Measurements from ENCODE around the gene TGM4.

Gene TGM4

DNA sequence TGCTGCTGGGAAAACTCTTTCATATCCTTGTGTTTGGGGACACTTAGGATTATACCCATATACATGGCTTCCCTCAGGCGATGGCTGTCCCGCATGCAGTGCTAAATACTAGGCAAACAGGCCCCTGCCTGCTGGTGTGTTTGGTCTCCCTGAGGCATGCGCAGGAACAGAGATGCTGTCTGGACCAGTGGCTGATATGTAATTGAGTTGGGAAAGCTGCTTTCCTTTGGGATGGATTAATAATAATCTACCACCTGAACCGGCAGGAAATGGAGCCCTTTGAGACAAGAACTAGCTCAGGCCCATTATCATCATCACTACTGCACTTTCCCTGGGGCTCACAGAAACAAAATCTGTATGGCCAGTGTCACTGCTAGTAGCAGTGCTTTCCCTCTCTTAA lies 83.6 kb downstream of the TGM4 start:
- no peak for DNase-seq

DNA sequence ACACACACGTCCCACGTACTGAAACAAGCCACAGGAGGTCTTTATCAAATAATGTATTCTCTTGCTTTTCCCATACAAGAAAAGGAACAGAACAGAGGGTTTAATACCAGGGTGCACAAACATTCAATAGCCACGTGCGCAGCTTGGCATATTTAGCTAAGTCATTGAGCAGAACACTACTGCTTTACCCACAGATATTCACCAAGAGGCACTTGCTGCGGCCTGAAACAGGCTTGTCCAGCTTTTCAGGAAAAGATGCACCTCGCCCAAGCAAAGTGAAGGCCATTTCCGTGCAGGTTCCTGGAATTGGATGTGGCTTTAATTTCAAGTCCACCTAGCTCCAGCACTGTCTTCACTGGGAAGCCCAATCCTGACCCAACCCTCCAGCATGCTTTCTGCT lies 84.0 kb downstream of the TGM4 start:
- no peak for DNase-seq

DNA sequence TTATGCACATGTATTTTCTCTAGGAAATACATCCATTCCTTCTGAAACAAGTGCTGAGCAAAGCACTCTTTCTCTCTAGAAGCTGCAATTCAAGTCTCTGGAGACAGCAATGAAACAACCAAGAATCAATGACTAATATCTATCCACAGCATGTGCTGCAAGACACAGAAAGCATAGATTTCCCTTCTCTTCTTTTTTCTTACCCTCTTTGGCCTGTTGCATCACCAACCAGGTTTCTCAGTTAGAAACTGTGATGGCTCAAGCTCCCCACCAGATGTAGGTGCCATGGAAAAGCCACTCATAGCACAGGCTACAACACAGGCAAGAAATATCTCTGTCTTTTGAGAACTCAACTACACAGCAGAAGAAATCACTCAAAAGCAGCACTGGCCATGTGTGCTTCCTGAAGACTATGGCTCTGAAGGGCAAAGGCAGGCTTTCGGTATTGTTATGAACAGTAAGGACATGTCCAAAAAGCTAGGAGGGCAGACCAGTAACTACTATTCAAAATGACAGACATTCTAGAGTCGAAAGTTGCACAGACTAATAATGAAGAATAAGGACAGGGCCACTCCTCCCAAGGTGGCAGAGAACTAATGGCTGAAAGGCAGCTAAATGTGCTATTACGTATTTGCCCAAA lies 86.1 kb downstream of the TGM4 start:
- no peak for DNase-seq

DNA sequence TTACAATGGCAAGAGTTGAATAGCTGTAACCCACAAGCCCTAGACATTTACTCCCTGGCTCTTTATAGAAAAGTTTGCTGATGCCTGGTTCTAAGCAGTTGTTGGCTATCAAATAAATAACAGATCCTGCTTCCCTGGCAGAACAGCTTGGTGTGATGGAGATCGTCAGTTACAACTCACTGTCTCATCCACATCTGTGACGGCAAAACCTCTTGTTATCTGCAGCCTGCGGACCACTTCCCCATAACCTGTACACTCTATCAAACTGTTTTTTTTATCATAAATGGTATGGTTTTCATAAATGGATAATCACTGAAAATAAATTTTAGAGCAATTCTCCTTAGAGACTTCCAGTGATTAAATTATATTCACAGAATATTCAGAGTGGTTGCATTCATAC lies 87.5 kb downstream of the TGM4 start:
- no peak for DNase-seq

DNA sequence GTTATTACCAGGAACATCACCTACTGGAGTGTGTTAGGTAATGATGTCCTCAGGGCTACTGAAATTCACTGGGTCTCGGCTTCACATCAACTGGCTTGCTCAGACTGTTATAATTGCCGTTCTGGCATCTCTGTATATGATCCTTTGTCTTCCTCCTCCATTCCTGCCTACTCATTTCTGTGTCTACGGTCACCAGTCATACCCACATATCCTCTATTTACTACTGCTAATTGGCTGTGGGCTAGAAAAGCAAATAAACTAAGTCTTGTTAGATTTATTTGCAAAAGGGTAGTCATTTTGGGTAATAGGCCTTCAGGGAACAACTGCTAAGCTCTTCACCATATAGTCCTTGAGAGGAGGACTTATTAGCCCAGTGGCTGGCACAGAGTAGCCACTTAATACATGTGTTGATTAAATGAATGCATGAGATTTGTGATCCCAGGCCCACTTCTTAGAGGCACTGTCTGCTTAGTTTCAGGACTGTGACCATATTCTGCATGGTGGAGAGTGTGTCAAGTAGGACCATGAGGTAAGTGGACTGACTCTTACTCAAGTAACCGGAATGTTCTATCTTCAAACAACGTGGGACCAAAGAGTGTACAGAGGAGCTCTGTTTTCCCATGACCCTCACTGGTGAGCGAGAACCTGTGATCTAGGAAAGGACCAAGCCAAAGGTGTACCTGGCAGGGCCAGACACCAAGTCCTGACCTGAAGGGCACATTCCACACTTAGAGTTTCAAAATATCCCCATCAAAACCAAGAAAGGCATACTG lies 88.4 kb downstream of the TGM4 start:
- no peak for DNase-seq

DNA sequence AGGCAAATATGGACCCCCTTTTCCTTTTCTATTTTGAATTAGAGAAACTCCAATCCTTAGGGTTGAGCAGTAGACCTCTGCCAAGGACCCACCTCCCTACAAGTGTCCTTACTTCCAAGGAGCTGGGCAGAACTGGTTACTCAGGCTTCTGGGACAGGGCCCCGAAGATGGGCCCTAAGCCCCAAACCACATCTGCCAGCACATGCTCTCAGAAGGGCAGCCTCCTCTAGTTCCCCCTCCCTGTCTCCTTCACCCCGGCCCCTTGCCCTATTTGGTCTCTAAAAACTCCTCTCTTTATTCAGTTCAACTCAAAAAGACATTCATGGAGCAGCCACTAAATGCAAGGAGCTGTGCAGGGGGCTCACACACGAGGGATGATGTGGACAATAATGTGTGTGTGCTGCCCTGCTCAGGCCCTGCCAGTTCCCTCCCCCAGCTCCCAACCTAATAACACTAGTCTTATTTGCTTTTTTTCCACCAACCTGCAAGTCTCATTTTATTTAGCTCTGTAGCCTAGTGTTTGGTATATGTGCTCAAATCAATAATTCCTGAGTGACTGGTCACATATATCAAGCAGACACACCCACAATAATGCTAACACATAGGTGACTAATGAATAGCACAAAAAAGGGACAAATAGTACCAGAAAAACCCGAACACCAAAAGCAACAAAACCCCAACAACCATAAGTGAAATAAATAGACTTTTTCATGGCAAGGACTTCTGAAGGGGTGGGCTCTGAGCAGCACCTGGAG lies 89.3 kb downstream of the TGM4 start:
- no peak for DNase-seq
